AG04450 (cell line): ENCODE data around the gene GMDS. TPM values are rescaled to one million over a fixed set of nuclear protein-coding genes. Genes with fewer than 3 reads are reported as not detected.
A peak's percentile ranks its signal among the peaks of the same experiment; 100 is the strongest.

Source experiments
- CTCF ChIA-PET: fragments of 300-600, 350-600 bp; formaldehyde crosslinking; extraction: SDS; loops from one replicate; lab custom pipeline; 2022; ENCODE audit warnings: antibody characterized with exemption, inconsistent platforms; lab: Charles Lee
- POLR2A ChIA-PET: fragments of 350-600 bp; formaldehyde crosslinking; extraction: SDS; loops from one replicate; lab custom pipeline; 2021; ENCODE audit warnings: antibody characterized with exemption, inconsistent platforms; lab: Yijun Ruan, JAX
- DNase-seq: peaks from one replicate; pipeline ENCODE4 v3.0.0-alpha.2; 2011; ENCODE audit warnings: low read depth, low spot score
- H3K27ac ChIP-seq: one replicate; pipeline ENCODE4 v1.5.1; 2012; ENCODE audit warnings: low read depth, low read length, control low read depth
- H3K27me3 ChIP-seq: one replicate; pipeline ENCODE4 v1.6.0; 2012; ENCODE audit warnings: low read length; ENCODE audit not compliant: control insufficient read depth, insufficient read depth
- H3K4me3 ChIP-seq: 2 replicates; pipeline ENCODE4 v1.5.1; 2011; ENCODE audit warnings: mild to moderate bottlenecking, low read depth, low read length, control low read depth
- H3K9me3 ChIP-seq: 2 replicates; pipeline ENCODE4 v1.5.1; 2012; ENCODE audit warnings: low read length; ENCODE audit not compliant: control insufficient read depth, insufficient read depth
- polyA plus RNA-seq: library from polyadenylated mRNA; depleted of rRNA; stranded (reverse); fragments of >200 nt; gene quantifications from 2 replicates; pipeline ENCODE4 v1.2.3, GENCODE V29; 2011
- TF ChIP-seq, protein P1 (sequence below): IDR thresholded peaks from 2 replicates; pipeline ENCODE4 v1.5.1; 2011; ENCODE audit warnings: low read depth, low read length, control low read depth, inconsistent platforms

GMDS gene
- polyA plus RNA-seq, 1 experiment: 26.4 TPM

GRCh38 chr6:1993042-1993441, 252.4 kb downstream of the GMDS start:
- peak; percentile 48 for DNase-seq
- CTCF ChIA-PET: interaction anchor here (0.9 to 1.0 kb wide), 2 partner anchors 71 to 111 kb away, joined by 3 read pairs; no protein-coding TSS in a partner anchor
- Histone ChIP-seq H3K27me3 (no peaks in the 10 kb centered on the region), H3K4me3 (peak overlapping the region; percentile 20; the same call in 1 of the 2 replicates), H3K9me3 (no peaks in the 10 kb centered on the region), H3K27ac (peak overlapping the region; percentile 59)
- TF ChIP-seq, protein P1, sequence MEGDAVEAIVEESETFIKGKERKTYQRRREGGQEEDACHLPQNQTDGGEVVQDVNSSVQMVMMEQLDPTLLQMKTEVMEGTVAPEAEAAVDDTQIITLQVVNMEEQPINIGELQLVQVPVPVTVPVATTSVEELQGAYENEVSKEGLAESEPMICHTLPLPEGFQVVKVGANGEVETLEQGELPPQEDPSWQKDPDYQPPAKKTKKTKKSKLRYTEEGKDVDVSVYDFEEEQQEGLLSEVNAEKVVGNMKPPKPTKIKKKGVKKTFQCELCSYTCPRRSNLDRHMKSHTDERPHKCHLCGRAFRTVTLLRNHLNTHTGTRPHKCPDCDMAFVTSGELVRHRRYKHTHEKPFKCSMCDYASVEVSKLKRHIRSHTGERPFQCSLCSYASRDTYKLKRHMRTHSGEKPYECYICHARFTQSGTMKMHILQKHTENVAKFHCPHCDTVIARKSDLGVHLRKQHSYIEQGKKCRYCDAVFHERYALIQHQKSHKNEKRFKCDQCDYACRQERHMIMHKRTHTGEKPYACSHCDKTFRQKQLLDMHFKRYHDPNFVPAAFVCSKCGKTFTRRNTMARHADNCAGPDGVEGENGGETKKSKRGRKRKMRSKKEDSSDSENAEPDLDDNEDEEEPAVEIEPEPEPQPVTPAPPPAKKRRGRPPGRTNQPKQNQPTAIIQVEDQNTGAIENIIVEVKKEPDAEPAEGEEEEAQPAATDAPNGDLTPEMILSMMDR: no peak
- POLR2A ChIA-PET: no interaction called here

DNA sequence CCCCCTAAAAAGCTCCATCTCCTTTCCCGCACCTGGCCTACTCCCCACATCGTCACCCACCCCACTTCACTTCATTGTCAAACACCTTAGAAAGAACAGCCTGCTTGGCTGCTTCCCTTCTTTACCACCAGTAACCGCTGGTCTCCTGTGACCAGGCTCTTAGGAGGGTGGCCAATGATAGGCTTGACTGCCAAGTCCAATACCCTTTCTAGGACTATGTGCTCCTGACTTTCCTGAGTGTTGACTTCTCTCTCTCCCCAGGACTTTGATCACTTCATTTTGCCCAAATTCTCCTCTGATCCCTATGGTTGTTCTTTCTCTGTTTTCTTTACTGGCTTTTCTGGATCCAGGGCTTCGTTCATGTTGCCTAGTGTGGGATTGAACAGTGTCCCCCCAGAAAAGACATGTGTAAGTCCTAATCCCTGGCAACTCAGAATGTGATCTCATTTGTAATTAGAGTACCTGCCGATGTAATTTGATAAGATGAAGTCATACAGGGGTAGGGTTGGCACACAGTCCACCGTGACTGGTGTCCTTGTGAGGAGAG, 254.0 kb downstream of the GMDS start:
- TF ChIP-seq, protein P1: no peak
- ChIA-PET CTCF (no interaction called here), POLR2A (no interaction called here)
- Histone ChIP-seq H3K27ac (no peak overlapping the region), H3K9me3 (no peaks in the 10 kb centered on the region), H3K4me3 (no peak overlapping the region), H3K27me3 (no peaks in the 10 kb centered on the region)
- DNase-seq: no peak

- no peak for DNase-seq
- Histone ChIP-seq H3K27ac (no peak overlapping the region), H3K4me3 (no peak overlapping the region), H3K9me3 (no peaks in the 10 kb centered on the region), H3K27me3 (no peaks in the 10 kb centered on the region)
- CTCF ChIA-PET: interaction anchor here (0.7 kb wide), 1 partner anchor 478 kb away, joined by 3 read pairs; no protein-coding TSS in a partner anchor
- POLR2A ChIA-PET: no interaction called here
- TF ChIP-seq, protein P1: no peak
Observed at GRCh38 chr6:1988843-1989242, 256.6 kb downstream of the GMDS start.

DNA sequence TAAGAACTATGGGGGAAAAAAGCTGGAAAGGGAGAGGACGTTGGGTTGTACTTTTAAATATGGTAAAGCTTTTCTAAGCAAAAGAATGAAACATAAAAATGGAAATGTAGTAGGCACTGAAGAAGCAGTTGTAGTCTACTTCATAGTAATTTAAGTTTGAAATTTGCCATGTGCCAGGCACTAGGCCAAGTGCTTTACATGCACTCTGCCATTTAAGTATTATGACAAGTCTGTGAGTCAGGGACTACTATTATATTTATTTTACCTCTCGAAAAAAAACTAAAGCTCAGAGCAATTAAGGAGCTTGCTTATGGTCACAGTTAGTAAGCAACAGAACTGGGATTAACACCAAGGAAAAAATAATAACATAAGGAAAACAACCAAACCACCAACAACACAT, 257.8 kb downstream of the GMDS start:
- POLR2A ChIA-PET: interaction anchor here (0.6 kb wide), 1 partner anchor 165 kb away, joined by 3 read pairs; no protein-coding TSS in a partner anchor
- CTCF ChIA-PET: interaction anchor here (1.0 kb wide), 1 partner anchor 762 kb away, joined by 3 read pairs; no protein-coding TSS in a partner anchor
- Histone ChIP-seq H3K9me3 (no peaks in the 10 kb centered on the region), H3K27me3 (no peaks in the 10 kb centered on the region), H3K27ac (no peak overlapping the region), H3K4me3 (no peak overlapping the region)
- DNase-seq: peak; percentile 32
- TF ChIP-seq, protein P1: no peak

- ChIA-PET POLR2A (no interaction called here), CTCF (no interaction called here)
- Histone ChIP-seq H3K27me3 (no peaks in the 10 kb centered on the region), H3K27ac (no peak overlapping the region), H3K9me3 (no peaks in the 10 kb centered on the region), H3K4me3 (no peak overlapping the region)
- no peak for DNase-seq
- TF ChIP-seq, protein P1: no peak
Observed at GRCh38 chr6:1986454-1987243, 258.8 kb downstream of the GMDS start.
